ENCODE measurements around the gene TMEM135. TPM values are rescaled to one million over a fixed set of nuclear protein-coding genes. Genes with fewer than 3 reads are reported as not detected.

Gene TMEM135
- total RNA-seq, 4 donors from 2014 or later: 51.3 to 73.8 (median 52.4) TPM

GRCh38 chr11:87230995-87231394 lies 193.3 kb downstream of the TMEM135 start:
- TF ChIP-seq, protein P1, sequence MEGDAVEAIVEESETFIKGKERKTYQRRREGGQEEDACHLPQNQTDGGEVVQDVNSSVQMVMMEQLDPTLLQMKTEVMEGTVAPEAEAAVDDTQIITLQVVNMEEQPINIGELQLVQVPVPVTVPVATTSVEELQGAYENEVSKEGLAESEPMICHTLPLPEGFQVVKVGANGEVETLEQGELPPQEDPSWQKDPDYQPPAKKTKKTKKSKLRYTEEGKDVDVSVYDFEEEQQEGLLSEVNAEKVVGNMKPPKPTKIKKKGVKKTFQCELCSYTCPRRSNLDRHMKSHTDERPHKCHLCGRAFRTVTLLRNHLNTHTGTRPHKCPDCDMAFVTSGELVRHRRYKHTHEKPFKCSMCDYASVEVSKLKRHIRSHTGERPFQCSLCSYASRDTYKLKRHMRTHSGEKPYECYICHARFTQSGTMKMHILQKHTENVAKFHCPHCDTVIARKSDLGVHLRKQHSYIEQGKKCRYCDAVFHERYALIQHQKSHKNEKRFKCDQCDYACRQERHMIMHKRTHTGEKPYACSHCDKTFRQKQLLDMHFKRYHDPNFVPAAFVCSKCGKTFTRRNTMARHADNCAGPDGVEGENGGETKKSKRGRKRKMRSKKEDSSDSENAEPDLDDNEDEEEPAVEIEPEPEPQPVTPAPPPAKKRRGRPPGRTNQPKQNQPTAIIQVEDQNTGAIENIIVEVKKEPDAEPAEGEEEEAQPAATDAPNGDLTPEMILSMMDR (IDR thresholded peaks at IDR 0.05; ENCODE audit: low read depth): no peak

DNA sequence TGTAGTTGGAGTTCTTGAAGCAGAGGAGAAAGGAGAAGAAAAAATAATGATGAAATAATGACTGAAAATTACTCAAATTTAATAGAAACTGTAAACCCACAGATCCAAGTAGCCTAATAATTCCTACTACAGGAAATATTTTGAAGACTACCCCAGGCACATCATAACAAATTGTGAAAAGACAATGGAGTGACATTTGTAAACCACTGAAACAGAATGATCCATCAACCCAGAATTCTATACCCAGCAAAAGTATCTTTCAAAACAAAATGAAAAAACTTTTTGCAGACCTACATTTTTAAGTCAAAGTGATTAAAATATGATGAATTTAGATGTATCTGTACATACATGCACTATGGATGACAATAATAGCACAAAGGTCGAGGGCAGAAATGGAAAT lies 194.6 kb downstream of the TMEM135 start:
- TF ChIP-seq, protein P1 (IDR thresholded peaks at IDR 0.05; ENCODE audit: low read depth): no peak

GRCh38 chr11:87235366-87235765 lies 197.6 kb downstream of the TMEM135 start:
- TF ChIP-seq, protein P1 (IDR thresholded peaks at IDR 0.05; ENCODE audit: low read depth): no peak

DNA sequence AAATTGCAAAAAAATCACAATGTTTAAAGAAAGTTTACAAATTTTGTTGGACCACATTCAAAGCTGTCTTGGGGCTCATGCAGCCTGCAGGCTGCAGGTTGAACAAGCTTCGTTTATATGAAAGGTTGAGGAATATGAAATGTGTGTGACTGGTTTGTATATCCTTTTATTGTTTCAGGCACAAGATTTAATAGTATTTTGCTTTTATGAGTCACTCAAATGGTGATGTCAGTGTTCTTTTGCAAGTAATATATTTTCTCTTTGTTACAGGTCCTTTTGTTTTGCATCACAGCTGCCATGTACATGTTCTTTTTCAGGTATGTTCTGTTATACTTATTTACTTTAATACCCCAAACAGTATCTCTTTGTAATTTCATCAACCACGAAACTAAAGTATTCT lies 198.6 kb downstream of the TMEM135 start:
- TF ChIP-seq, protein P1 (IDR thresholded peaks at IDR 0.05; ENCODE audit: low read depth): no peak

GRCh38 chr11:87239001-87239400 lies 201.3 kb downstream of the TMEM135 start:
- TF ChIP-seq, protein P1 (IDR thresholded peaks at IDR 0.05; ENCODE audit: low read depth): no peak

GRCh38 chr11:87239531-87239930 lies 201.8 kb downstream of the TMEM135 start:
- TF ChIP-seq, protein P1 (IDR thresholded peaks at IDR 0.05; ENCODE audit: low read depth): no peak

GRCh38 chr11:87251560-87251959 lies 213.8 kb downstream of the TMEM135 start:
- TF ChIP-seq, protein P1 (IDR thresholded peaks at IDR 0.05; ENCODE audit: low read depth): no peak
